ENCODE measurements around the gene MARCHF10.

The MARCHF10 gene

DNA sequence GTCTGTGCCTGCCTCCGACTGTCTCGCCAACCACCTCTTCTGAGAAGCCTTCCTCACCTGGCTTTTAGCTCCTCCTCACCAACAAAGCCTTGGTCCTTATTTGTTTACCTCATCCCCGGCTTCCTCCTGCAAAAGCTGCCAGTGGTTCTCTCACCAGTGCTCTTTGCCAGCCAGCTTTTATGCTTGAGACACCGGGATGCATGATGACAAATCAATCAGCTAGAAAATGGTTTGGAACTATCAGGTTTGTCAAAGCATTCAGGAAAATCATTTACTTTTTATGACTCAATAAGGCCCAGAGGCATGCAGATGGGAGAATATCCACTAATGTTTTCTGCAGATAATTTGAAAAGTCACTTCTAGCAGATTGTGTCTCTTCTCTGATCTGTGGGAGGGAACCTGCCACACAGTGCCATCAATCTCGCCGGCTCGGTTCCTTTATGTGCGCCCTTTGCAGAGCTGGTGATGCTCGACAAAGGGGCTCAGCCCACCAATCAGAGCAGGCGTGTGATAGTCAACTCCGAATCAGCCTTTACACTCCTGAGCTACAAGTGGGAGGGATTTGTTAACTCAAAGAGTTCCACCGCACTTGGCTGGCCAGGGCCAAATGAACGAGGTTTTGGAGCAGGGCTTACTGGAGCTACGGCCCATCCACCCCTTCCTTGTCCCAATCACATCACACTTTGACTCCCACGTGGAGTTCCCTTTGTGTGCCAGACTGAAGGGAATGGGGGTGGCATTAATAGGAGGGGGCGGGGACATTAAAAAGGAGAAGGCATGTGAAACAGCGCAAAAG is 94.8 kb downstream of the MARCHF10 start:
- Histone ChIP-seq H3K27me3 (no peaks in the 10 kb centered on the region), H3K4me3 (no peak overlapping the region), H3K27ac (no peak overlapping the region), H3K36me3 (no peaks in the 10 kb centered on the region), H3K9me3 (peaks cover 0 to 6% (median 0%) of the 10 kb centered on the region in 3 donors), H3K4me1 (no peaks in the 10 kb centered on the region)
- peak in 1 of 2 donors; percentile 35 for DNase-seq
- TF ChIP-seq, protein P1, sequence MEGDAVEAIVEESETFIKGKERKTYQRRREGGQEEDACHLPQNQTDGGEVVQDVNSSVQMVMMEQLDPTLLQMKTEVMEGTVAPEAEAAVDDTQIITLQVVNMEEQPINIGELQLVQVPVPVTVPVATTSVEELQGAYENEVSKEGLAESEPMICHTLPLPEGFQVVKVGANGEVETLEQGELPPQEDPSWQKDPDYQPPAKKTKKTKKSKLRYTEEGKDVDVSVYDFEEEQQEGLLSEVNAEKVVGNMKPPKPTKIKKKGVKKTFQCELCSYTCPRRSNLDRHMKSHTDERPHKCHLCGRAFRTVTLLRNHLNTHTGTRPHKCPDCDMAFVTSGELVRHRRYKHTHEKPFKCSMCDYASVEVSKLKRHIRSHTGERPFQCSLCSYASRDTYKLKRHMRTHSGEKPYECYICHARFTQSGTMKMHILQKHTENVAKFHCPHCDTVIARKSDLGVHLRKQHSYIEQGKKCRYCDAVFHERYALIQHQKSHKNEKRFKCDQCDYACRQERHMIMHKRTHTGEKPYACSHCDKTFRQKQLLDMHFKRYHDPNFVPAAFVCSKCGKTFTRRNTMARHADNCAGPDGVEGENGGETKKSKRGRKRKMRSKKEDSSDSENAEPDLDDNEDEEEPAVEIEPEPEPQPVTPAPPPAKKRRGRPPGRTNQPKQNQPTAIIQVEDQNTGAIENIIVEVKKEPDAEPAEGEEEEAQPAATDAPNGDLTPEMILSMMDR (IDR thresholded peaks at IDR 0.05) = no peak
- intact Hi-C loops (cut with DNase I; ENCODE audit: low total_unique reads) = no loop called here

DNA sequence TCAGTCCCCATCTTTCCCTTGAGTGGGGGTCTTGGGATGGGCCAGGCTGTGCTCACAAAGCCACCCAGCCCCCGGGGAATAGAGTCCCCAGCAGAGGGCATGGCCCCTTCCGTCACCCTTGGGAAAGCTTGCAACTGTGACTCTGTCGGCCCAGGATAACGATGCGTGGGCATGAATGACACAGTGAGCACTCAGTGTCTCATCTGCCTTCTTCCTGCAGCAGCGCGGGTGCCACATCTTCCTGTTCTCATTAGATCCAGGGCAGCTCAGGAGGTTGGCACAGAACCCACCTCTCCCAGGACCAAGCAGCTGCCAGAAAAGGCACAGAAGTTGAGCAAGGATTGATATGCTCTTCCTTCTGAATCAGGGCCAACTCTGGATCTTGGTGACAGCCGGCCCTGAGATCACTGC is 95.9 kb downstream of the MARCHF10 start:
- peaks cover 0 to 6% (median 0%) of the 10 kb centered on the region in 3 donors for H3K9me3 ChIP-seq
- no peak overlapping the region for H3K27ac ChIP-seq
- TF ChIP-seq, protein P1 (IDR thresholded peaks at IDR 0.05) = no peak
- no peak overlapping the region for H3K4me3 ChIP-seq
- intact Hi-C loops (cut with DNase I; ENCODE audit: low total_unique reads) = no loop called here
- no peaks in the 10 kb centered on the region for H3K27me3 ChIP-seq
- no peaks in the 10 kb centered on the region for H3K36me3 ChIP-seq
- H3K4me1 ChIP-seq = no peaks in the 10 kb centered on the region
- DNase-seq = peak in 1 of 2 donors; percentile 39

- Histone ChIP-seq H3K27me3 (peaks cover 0 to 11% of the 10 kb centered on the region in 2 donors), H3K9me3 (peaks cover 0 to 6% (median 0%) of the 10 kb centered on the region in 3 donors), H3K4me3 (no peak overlapping the region), H3K27ac (no peak overlapping the region), H3K36me3 (no peaks in the 10 kb centered on the region), H3K4me1 (peaks cover 0 to 24% (median 9%) of the 10 kb centered on the region in 4 donors)
- TF ChIP-seq, protein P1 (IDR thresholded peaks at IDR 0.05) = no peak
- intact Hi-C loops (cut with DNase I; ENCODE audit: low total_unique reads) = no loop called here
- no peak for DNase-seq
These were observed 99.5 kb downstream of the MARCHF10 start for GRCh38 chr17:62708587-62708986.

- H3K4me1 ChIP-seq = peaks cover 0 to 29% (median 11%) of the 10 kb centered on the region in 4 donors
- H3K27ac ChIP-seq = no peak overlapping the region
These were observed 100.7 kb downstream of the MARCHF10 start for GRCh38 chr17:62707425-62707739.

DNA sequence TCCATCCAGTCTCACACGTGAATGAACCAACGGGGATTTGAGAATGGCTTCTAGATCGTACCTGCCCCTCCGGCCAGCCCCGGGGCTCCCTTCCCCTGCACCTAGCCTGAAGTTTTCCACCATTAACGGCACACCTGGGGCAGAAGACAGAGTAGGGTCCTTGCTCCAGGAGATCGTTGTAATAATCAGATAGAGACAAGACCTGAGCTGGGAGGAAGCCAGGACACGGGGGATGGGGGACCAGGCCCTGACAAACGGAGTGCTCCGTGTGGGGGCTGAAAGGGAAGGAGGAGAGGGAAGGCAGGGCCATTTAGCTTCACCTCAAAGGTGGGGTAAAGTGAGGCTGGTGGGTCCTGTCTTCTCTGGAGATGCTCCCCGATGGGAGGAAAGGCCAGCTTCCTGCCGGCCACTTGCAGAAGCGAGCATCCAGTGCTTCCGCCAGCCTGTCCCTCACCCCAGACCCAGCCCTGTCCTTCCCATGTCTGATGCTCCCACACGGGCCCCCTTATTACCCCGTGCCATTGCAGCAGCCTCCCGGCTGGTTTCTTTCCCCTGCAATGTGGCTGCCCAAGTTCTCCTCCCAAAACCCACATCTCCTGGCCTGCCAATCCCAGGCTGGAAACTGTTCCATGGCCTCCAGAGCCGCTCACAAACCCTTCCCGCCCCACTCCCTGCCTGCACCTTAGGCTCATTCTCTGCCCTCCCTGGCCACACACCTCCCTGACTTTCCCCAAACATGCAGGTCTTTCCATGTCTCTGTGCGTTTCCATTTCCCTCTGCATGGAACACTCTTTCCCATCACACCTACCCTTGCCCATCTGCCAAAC is 101.3 kb downstream of the MARCHF10 start:
- no peak overlapping the region for H3K27ac ChIP-seq

More at GRCh38 chr17:62707425-62707739, 100.7 kb downstream of the MARCHF10 start:
- Histone ChIP-seq H3K9me3 (peaks cover 0 to 6% (median 0%) of the 10 kb centered on the region in 3 donors), H3K27me3 (peaks cover 0 to 19% of the 10 kb centered on the region in 2 donors), H3K4me3 (no peak overlapping the region), H3K36me3 (no peaks in the 10 kb centered on the region)
- intact Hi-C loops (cut with DNase I; ENCODE audit: low total_unique reads) = no loop called here
- no peak for DNase-seq
- TF ChIP-seq, protein P1 (IDR thresholded peaks at IDR 0.05) = no peak

More for the DNA sequence above, 101.3 kb downstream of the MARCHF10 start:
- peaks cover 0 to 6% (median 0%) of the 10 kb centered on the region in 3 donors for H3K9me3 ChIP-seq
- TF ChIP-seq, protein P1 (IDR thresholded peaks at IDR 0.05) = no peak
- peaks cover 0 to 29% (median 11%) of the 10 kb centered on the region in 4 donors for H3K4me1 ChIP-seq
- peaks cover 0 to 24% of the 10 kb centered on the region in 2 donors for H3K27me3 ChIP-seq
- intact Hi-C loops (cut with DNase I; ENCODE audit: low total_unique reads) = no loop called here
- H3K4me3 ChIP-seq = no peak overlapping the region
- DNase-seq = peak in 1 of 2 donors; percentile 45
- H3K36me3 ChIP-seq = no peaks in the 10 kb centered on the region

Data from tibial artery (tissue), 4 donors.